ENCODE results near the gene ATG2A. TPM values are rescaled to one million over a fixed set of nuclear protein-coding genes. Genes with fewer than 3 reads are reported as not detected.

ATG2A gene
- total RNA-seq, 1 donor from 2014 or later: 28.7 TPM

DNA sequence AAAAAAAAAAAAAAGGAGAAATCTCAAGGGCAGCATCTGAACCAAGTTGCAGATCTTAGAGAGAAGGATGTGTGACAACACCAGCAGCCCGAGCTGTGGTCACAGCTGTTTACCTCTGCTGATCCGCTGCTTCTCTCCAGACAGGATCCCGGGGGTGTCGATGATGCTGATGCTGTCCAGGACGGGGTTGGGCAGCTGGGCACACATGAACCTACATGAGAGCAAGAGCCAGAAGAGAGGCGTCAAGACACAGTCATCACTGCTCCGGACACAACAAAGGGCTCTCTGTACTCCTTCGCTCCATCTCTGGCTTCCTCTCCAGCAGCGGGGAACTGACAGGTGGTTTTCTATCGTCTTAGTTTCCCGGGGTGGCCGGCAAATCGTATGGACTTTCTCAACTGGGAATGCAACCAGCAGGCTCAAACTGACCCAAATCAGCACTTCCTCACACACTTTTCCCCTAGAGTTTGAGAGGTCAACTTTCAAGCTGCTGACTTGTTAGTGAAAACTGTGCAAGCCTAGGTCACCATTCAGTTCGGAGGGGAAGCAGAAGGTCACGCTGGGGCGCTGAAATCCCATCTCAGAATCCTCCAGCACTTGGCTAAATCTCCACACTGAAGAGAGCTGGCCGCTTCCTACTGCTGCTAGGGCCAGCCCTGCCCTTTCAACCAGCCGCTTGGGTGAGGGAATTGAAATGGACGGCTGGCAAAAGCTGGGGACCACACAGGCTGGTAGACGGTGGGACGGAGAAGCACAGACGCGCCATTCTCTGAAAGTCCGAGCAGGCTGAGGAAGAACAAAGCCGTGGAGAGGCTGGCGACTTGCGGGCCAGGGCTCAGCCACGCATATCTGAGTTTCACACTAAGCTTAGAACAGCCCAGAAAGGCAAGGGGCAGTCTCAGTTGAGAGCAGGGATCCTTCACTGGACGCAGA lies 42.4 kb downstream of the ATG2A start:
- TF ChIP-seq, protein P1, sequence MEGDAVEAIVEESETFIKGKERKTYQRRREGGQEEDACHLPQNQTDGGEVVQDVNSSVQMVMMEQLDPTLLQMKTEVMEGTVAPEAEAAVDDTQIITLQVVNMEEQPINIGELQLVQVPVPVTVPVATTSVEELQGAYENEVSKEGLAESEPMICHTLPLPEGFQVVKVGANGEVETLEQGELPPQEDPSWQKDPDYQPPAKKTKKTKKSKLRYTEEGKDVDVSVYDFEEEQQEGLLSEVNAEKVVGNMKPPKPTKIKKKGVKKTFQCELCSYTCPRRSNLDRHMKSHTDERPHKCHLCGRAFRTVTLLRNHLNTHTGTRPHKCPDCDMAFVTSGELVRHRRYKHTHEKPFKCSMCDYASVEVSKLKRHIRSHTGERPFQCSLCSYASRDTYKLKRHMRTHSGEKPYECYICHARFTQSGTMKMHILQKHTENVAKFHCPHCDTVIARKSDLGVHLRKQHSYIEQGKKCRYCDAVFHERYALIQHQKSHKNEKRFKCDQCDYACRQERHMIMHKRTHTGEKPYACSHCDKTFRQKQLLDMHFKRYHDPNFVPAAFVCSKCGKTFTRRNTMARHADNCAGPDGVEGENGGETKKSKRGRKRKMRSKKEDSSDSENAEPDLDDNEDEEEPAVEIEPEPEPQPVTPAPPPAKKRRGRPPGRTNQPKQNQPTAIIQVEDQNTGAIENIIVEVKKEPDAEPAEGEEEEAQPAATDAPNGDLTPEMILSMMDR (IDR thresholded peaks at IDR 0.05): no peak
- H3K27me3 Mint-ChIP-seq (ENCODE audit: unreplicated experiment): no peaks in the 10 kb centered on the region
- H3K4me3 Mint-ChIP-seq (ENCODE audit: unreplicated experiment): peak overlapping the region; percentile 10
- no peak overlapping the region for H3K27ac Mint-ChIP-seq (ENCODE audit: unreplicated experiment)
- peaks cover 60% of the 10 kb centered on the region for H3K4me1 Mint-ChIP-seq (ENCODE audit: unreplicated experiment)
- no peak for DNase-seq (ENCODE audit: extremely low spot score, unreplicated experiment)
- no peaks in the 10 kb centered on the region for H3K9me3 Mint-ChIP-seq (ENCODE audit: unreplicated experiment)
- peaks cover 11% of the 10 kb centered on the region for H3K36me3 Mint-ChIP-seq (ENCODE audit: unreplicated experiment)

DNA sequence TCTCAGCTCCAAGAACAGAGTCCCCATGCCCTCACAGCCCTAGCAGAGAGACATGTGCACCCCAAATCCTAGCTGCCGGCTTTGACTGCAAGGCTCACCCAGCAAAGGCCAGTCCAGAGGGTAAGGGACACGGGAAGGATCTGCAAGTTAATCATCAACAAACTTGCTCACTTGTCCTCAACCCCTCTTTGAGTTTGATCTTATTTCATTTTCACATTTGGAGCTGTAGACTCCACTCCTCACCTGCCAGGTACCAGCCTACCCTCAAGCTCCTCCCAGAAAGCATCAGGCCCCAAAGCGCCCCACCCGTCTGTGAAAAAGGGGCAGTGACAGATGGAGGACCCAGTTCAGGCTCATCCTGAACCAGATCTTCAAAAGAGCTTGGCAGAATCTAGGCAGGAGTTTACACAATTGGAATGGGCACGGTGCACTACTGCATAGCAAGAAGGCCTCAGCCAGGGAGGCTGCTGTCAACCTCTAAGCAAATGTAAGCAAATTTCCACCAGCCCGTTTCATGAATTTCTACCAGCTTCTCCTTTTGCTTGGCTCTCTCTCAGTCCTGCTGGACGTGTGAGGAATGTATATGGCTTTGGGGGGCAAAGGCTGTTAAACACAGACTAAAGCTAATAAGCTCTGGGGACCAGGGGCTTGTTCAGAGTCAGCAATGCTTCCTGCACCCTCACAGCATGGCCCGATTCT lies 44.1 kb downstream of the ATG2A start:
- no peaks in the 10 kb centered on the region for H3K27me3 Mint-ChIP-seq (ENCODE audit: unreplicated experiment)
- no peaks in the 10 kb centered on the region for H3K9me3 Mint-ChIP-seq (ENCODE audit: unreplicated experiment)
- H3K4me3 Mint-ChIP-seq (ENCODE audit: unreplicated experiment): no peak overlapping the region
- TF ChIP-seq, protein P1 (IDR thresholded peaks at IDR 0.05): no peak
- H3K4me1 Mint-ChIP-seq (ENCODE audit: unreplicated experiment): peaks cover 69% of the 10 kb centered on the region
- H3K36me3 Mint-ChIP-seq (ENCODE audit: unreplicated experiment): peaks cover 11% of the 10 kb centered on the region
- H3K27ac Mint-ChIP-seq (ENCODE audit: unreplicated experiment): no peak overlapping the region
- no peak for DNase-seq (ENCODE audit: extremely low spot score, unreplicated experiment)

DNA sequence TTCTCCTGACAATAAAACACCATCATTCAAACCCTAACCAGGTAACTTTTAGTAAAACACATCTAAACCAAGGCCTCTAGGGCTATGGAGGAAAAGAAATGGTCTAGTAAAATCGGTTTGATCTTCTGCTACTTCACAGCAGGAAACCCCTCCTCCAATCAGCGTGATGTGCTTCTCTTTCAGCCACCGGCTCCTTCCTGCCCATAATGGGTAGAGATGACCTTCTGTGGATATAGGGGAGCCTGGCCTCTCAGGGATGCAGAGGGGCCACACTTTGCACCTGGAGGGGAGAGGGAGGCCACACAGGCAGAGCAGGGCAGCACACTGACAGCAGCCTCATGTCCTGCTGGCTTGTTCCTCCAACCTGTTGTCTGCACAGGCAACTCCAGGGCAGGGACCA lies 45.5 kb downstream of the ATG2A start:
- no peak for DNase-seq (ENCODE audit: extremely low spot score, unreplicated experiment)
- TF ChIP-seq, protein P1 (IDR thresholded peaks at IDR 0.05): no peak
- H3K9me3 Mint-ChIP-seq (ENCODE audit: unreplicated experiment): no peaks in the 10 kb centered on the region
- H3K27ac Mint-ChIP-seq (ENCODE audit: unreplicated experiment): peak overlapping the region; percentile 64
- H3K4me1 Mint-ChIP-seq (ENCODE audit: unreplicated experiment): peaks cover 62% of the 10 kb centered on the region
- H3K4me3 Mint-ChIP-seq (ENCODE audit: unreplicated experiment): no peak overlapping the region
- H3K27me3 Mint-ChIP-seq (ENCODE audit: unreplicated experiment): no peaks in the 10 kb centered on the region
- peaks cover 15% of the 10 kb centered on the region for H3K36me3 Mint-ChIP-seq (ENCODE audit: unreplicated experiment)

DNA sequence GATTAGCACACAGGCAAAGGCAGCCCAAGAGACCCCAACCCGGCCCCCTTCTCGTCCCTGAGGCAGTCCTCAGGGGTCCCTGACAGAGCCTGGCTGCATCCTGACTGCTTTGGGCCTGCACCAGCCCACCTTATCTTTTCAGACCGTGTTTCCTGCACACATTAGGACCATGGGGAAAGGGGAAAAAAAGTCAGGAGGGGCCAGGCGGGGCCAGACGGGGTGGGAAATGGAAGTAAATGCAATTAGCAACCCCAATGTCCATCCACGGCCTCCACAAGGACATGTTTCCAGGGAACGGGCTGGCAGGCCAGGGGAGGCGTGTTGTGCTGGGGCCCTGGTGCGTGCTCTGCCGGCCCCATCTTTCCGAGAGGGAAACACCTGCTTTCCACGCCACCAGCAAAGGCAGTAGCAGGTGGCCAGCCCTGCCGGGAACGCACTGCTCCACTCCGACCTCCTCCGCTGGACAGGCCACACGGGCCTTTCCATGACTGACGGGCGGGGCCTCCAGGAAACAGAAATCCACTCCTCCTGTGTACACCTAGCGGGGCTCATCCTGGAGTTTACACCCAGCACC lies 46.0 kb downstream of the ATG2A start:
- DNase-seq (ENCODE audit: extremely low spot score, unreplicated experiment): no peak
- Mint-ChIP-seq H3K36me3 (ENCODE audit: unreplicated experiment) (peaks cover 15% of the 10 kb centered on the region), H3K4me1 (ENCODE audit: unreplicated experiment) (peaks cover 59% of the 10 kb centered on the region), H3K27me3 (ENCODE audit: unreplicated experiment) (no peaks in the 10 kb centered on the region), H3K4me3 (ENCODE audit: unreplicated experiment) (no peak overlapping the region), H3K9me3 (ENCODE audit: unreplicated experiment) (no peaks in the 10 kb centered on the region), H3K27ac (ENCODE audit: unreplicated experiment) (peak overlapping the region; percentile 77)
- TF ChIP-seq, protein P1 (IDR thresholded peaks at IDR 0.05): no peak
